Measurements from ENCODE around the gene QRICH1. TPM values are rescaled to one million over a fixed set of nuclear protein-coding genes. Genes with fewer than 3 reads are reported as not detected.

QRICH1 gene, protein sequence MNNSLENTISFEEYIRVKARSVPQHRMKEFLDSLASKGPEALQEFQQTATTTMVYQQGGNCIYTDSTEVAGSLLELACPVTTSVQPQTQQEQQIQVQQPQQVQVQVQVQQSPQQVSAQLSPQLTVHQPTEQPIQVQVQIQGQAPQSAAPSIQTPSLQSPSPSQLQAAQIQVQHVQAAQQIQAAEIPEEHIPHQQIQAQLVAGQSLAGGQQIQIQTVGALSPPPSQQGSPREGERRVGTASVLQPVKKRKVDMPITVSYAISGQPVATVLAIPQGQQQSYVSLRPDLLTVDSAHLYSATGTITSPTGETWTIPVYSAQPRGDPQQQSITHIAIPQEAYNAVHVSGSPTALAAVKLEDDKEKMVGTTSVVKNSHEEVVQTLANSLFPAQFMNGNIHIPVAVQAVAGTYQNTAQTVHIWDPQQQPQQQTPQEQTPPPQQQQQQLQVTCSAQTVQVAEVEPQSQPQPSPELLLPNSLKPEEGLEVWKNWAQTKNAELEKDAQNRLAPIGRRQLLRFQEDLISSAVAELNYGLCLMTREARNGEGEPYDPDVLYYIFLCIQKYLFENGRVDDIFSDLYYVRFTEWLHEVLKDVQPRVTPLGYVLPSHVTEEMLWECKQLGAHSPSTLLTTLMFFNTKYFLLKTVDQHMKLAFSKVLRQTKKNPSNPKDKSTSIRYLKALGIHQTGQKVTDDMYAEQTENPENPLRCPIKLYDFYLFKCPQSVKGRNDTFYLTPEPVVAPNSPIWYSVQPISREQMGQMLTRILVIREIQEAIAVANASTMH
- total RNA-seq: 59.0 and 107 TPM in 2 replicates

DNA sequence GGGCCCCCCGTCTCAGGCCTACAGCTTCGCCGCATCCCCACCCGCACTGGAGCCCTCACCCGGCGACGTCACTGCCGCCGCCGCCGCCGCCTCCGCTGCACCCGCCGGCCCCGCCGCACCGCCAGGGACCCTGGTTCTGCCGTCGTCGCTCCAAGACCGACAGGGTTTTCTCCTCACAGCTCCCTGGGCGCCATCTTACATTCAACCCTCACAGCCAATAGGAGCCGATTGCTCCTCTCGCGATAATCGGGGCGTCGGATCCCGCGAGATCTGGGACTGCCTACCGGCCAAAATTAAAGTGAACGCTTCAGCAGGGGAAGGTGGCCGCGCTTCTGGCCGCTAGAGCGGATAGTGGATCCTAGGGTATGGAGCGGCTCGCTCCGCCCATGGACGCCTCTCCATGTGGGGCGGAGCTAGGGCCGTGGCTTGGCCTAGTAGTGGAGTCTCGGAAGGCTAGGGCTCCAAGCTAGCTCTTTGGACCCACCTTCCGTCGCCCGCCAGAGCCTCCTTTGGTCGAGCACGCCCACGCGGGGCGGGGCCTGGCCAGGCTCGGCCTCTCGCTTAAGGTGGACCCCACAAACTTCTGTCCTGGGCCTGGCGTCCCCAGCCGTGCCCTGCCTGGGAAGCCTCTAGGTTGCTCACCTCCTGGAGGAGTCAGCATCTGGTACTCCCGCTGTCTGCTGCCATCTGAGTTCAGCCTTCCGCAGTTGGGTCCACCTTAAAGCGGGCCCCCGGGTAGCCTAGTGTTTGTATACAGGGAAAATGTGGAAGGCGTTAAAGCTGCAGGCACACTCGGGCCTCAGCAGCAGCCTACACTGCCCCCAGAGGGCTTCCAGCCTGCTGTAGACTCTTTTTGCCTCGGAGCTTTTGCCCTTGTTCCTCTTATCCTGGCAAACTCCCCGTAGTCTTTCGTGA lies at the start of gene QRICH1:
Gene QRICH1, minus strand, starts transcription at position 219 of the 915 bp plus-strand sequence. CDS start 17,054 bp downstream, outside the sequence.

DNA sequence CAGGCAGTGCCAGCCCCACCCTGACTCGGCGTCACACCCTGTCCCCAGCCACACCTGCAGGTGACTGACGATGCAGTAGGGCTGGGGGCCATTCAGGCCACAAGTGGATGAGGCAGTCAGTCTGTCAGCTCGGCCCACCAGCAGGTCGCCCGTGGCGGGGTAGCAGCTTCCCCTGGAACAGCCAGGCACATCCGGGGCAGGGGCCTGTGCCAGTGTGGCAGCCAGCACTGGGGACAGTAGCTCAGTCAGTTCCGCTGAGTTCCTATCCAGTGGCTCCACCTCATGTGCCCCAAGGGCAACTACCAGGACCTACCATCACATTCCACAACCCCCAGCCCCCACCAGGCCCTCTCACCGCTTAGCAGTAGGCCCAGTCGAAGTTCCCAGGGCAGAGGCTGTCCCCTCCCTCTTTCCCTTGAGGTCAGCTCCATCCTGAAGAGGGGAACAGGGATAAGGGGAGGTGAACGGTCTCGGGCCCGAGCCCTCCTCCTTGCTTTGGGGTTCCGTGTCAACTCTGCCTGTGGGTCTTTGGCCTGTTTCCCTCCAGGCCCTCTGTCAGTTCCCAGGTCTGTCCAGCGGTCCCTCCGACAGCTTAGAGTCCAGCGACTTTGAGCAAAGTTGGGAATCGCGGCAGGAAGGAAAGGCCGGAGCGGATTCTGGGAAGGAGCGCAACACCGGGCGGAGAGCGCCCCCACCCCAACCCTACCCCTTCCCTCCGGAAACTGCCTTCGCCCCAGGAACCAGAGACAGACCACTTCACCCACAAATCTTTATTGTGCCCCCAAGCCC lies 38.8 kb upstream of the QRICH1 start, which contains the start of gene LAMB2:
Gene LAMB2, minus strand, starts transcription at position 614 of the 789 bp plus-strand sequence. Its CDS starts 183 bp downstream, at position 431.

DNA sequence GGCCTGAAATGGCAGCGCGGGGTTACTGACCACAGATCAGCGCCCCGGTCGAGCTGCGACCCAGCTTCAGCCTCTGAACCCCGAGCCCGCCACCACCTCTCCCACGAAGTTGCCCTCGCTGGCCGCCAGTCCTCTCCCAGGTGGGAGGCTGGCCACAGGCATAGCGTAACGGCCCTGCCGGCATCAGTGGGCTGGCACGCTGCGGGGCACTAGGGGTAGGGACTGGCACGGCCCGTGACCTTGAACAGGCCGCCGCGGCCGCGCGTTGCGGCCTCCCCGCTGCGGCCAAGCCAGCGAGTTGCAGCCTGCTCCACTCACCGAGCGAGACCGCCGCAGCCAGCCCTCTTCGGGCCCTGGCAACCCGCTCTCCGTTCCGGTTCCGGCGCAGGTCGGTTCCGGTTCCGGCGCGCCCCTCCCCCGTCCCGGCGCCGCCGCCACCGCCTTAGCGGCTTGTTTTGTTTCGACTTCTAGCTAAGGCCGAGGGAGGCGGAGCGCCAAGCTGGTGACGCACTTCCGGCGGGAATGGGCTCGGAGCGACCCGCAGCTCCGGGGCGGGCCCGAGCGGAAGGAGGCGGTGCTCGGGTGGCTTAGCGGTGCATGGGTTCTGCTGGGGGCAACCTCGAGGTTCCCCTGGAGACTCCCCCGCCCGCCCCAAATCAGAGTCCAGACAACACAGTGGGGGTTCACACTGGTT lies 26.7 kb upstream of the QRICH1 start, which contains the start of gene USP19:
Gene USP19, minus strand, starts transcription at position 386 of the 694 bp plus-strand sequence. CDS start 1,678 bp downstream, outside the sequence.

DNA sequence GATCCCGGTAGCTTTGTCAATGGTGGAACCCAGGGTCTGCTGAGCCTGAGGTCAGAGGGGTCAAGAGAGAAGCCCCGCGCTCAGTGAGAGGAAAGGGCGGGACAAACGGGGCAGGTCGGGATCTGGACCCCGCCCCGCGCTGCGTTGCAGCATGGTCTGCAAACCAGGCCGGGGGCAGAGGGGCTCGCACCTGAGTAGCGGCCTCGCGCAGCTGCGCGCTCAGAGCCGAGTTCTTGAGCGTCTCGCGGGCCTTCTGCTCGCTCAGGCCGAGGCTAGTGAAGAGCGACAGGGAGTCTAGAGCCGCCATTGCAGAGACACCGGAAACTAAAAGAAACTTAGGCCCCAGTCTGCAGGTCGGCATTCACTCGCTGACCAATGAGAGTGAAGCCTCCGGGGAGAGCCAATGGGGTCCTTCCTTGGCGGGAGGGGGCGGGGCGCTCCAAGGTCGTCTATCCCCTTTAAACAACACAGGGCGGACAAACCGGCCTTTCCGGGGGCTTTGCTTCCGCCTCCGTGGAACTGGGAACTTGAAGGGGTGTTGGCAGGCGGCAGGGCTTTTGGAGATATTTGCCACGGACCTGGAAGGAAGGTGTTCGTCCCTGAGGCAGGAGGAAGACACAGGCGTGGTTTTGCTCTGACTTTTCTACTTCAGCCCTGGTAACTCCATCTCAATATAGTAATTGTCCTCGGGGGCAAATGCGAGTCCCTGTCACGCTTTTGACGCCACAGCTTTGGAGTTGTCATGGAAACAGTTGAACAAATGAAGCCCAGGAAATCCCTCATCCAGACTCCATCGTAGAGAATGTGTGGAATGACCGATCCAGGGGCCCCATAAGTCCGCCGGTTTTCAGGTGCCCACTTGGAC lies 10.8 kb upstream of the QRICH1 start, which contains the start of gene QARS1:
Gene QARS1, minus strand, starts transcription at position 331 of the 865 bp plus-strand sequence. Its CDS starts 24 bp downstream, at position 307.

DNA sequence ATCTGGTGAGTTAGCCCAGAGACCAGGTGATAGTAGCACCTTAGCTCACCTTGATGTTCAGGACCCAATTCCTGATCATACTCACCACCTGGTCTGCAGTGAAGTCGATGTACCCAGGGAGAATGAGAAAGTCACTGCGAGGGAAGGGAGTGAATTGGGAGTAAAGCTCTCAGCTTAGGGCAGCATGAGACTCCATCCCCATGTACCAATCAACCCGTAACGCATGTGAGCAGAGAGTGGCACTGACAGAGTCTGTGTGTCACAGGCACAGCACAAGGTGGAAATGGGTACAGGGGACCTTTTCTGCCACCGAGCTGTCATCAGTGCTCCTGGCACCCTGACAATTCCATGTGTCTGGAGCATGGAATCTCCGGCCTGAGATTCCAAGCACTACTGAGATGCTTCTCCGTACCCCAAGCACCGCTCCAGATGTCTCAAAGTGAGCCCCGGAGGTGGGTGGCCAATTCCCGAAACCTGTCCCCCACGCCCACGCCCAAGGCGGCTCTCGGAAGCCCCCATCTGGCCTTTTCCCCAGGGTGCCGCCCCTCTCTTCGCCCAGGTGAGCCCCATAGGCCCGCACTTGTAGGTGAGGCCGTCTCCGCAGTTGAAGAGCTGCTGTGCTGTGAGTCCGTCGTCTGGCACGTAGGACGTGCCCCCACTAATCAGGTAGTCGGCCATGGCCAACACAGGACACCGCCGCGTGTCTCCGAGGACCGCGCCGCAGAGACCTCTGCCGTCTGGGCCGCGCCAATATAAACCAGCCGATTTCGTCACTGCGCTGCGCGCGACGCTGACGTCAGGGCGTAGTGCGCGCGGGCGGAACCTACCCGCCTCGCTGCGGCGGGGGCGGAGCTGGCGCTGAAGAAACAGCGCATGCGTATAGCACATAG lies 65.0 kb downstream of the QRICH1 start, which contains the start of gene IMPDH2:
Gene IMPDH2, minus strand, starts transcription at position 726 of the 890 bp plus-strand sequence. Its CDS starts 48 bp downstream, at position 678.

DNA sequence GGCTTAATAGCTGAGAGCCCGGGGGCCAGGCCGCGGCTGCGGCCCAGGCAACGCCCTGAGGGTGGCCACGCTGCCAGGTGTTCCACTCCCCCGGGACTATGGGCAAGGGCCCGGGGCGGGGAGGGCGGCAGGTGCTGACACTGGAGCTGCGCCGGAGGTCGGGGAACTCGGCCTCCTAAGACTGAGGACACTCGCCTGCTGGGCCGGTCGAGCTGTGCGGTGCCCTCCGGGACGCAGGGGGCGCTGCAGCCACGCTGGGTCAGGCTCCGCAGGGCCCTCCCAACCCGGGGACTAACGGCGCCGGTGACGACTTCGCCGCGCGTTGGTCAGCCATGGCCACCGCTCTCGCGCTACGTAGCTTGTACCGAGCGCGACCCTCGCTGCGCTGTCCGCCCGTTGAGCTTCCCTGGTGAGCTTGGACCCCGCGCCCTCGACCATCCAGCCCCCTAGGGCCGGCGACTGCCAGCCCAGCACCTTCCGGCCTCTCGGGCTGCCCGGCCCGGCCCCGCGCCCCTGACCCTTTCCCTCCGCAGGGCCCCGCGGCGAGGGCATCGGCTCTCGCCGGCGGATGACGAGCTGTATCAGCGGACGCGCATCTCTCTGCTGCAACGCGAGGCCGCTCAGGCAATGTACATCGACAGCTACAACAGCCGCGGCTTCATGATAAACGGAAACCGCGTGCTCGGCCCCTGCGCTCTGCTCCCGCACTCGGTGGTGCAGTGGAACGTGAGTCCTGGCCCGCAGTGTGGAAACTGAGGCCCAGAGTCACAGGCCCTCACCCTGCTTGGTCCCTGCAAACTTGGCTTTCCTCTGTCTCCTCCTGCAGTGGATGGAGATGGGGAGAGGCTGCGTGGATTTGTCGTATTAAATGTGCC lies 71.8 kb downstream of the QRICH1 start, which contains the start of gene NDUFAF3:
Gene NDUFAF3, plus strand, starts transcription at position 309 of the 875 bp plus-strand sequence. Its CDS starts 24 bp downstream, at position 333.

DNA sequence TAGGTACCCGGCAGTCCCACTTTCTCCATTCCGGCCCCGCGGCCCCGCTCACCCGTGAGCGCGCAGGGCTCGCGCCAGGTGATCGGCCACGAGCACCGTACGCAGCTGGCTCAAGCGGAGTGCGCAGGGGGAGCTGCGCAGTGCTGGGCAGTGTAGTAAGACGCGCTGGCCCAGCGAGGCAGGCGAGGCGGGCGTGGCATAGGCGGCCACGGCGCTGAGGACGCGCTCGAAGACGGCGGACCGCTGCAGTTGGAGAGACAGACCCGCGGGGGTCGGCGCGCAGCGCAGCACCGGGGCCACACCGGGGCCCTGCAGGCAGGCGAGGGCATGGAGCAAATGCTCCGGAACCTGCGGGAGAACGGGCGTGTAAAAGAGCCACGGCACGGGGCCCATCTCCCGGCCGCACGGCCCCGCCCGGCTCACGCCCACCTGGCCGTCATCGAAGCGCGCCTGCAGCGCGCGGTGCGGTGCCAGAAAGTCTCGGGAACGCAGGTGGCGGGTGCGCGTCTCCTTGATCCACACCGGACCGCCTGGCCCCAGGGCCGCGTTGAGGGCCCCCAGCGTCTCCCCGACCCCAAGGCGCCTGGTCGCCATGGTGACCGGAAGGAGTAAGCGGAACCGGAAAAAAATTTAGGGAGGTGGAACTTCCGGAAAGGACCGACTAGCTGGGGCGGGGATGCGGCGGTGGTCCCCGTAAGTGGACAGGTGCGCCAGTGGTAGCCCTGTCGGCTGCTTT lies 75.7 kb downstream of the QRICH1 start, which contains the start of gene DALRD3:
Gene DALRD3, minus strand, starts transcription at position 610 of the 736 bp plus-strand sequence. Its CDS starts 16 bp downstream, at position 594.

DNA sequence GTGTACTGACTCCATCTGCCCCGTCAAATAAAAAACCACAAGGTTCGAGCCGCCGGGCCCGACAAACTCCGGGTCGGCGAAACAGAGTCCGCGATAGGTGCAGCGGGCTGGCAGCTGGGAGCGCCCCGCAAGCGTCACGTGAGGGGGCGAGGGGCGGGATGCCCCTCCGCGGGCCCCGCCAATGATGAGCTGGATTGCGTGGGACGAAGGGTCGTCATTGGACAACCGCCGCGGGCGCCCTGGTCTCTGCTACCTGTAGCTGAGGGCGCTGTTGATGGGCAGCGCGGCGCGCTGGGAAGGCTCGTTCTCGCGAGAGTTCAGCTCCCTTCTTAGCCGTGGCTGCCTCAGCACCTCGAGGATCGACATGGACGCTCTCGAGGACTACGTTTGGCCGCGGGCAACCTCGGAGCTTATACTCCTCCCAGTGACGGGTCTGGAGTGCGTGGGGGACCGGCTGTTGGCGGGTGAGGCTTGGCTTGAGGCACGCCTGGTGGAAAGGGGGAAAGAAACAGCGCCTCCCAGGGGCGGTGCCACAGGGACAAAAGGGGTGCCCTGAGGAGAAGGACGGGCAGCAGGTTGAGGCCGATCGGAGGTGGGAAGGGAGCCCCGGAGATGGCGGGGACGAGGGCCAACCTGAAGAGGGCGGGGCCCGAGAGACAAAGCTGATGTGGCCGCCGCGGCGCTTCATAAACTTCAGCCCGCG lies 86.7 kb downstream of the QRICH1 start, which contains the start of gene WDR6:
Gene WDR6, plus strand, starts transcription at position 324 of the 703 bp plus-strand sequence. Its CDS starts 41 bp downstream, at position 365.

DNA sequence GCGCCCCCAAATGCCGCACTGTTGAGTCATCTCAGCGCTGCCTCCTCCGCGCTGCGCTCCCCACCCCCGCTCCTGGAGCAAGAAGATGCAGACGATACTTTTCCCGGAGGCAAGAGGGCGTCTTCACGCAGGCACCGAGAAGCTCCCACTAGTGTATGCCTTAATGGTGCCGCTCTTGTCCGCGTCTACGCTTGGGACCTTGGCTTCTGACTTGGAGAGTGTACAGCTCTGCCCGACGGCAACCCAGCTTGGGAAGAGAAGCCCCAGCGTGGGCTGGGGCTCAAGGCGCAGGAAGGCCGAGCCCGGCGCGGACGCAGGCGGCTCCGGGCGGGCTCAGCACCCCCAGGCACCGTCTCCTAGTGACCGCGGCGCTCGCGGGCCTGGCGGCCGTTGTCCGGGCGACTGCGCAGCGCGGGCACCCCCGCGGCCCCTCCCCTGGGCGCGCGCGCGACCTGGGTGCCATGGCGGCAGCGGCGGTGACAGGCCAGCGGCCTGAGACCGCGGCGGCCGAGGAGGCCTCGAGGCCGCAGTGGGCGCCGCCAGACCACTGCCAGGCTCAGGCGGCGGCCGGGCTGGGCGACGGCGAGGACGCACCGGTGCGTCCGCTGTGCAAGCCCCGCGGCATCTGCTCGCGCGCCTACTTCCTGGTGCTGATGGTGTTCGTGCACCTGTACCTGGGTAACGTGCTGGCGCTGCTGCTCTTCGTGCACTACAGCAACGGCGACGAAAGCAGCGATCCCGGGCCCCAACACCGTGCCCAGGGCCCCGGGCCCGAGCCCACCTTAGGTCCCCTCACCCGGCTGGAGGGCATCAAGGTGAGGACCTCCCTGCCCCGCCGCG lies 103.9 kb downstream of the QRICH1 start, which contains the start of gene P4HTM:
Gene P4HTM, plus strand, starts transcription at position 446 of the 840 bp plus-strand sequence. Its CDS starts 16 bp downstream, at position 462.

Other genes starting within 250 kb of the QRICH1 start
- 28.5 and 34.7 TPM in 2 replicates for gene PRKAR2A, start 246.2 kb downstream of the QRICH1 start, total RNA-seq
- 24.8 and 28.2 TPM in 2 replicates for gene SLC25A20, start 195.2 kb downstream of the QRICH1 start, total RNA-seq
- 55.4 and 59.5 TPM in 2 replicates for gene ARIH2, start 175.2 kb downstream of the QRICH1 start, total RNA-seq
- gene P4HTM, start 103.8 kb downstream of the QRICH1 start, total RNA-seq: 18.6 and 45.3 TPM in 2 replicates
- gene WDR6, start 86.7 kb downstream of the QRICH1 start, total RNA-seq: 65.4 and 78.0 TPM in 2 replicates
- gene DALRD3, start 75.5 kb downstream of the QRICH1 start, total RNA-seq: 73.7 and 76.4 TPM in 2 replicates
- 157 and 201 TPM in 2 replicates for gene NDUFAF3, start 72.0 kb downstream of the QRICH1 start, total RNA-seq
- 293 and 325 TPM in 2 replicates for gene IMPDH2, start 64.7 kb downstream of the QRICH1 start, total RNA-seq
- gene QARS1, start 10.7 kb upstream of the QRICH1 start, total RNA-seq: 328 and 334 TPM in 2 replicates
- gene USP19, start 26.8 kb upstream of the QRICH1 start, total RNA-seq: 44.8 and 47.3 TPM in 2 replicates
- gene LAMB2, start 39.0 kb upstream of the QRICH1 start, total RNA-seq: 358 and 359 TPM in 2 replicates
- gene CCDC71, start 72.3 kb upstream of the QRICH1 start, total RNA-seq: 31.9 and 41.5 TPM in 2 replicates
- 13.5 and 17.7 TPM in 2 replicates for gene KLHDC8B, start 77.5 kb upstream of the QRICH1 start, total RNA-seq
- 0.71 and 1.7 TPM in 2 replicates for gene C3orf62, start 183.2 kb upstream of the QRICH1 start, total RNA-seq
- 9.8 and 9.9 TPM in 2 replicates for gene USP4, start 246.0 kb upstream of the QRICH1 start, total RNA-seq